Hypothalamus (tissue), 51 donors: ENCODE data around the gene DIO1.
"Not testable (repeated sequence)": the region's sequence is repeated elsewhere in the genome, so short reads cannot be mapped to it uniquely, and the experiment has no call there.

ENCODE experiments used
- DNase-seq, 51 donors: peaks; one replicate each; lab custom pipeline; 2025; lab: John Stamatoyannopoulos, UW

The DIO1 gene

GRCh38 chr1:53893999-53894636 is at the start of gene DIO1:
TSS of gene DIO1 (plus strand) at chr1:53894187. CDS start at chr1:53894211, 24 bp downstream.
- no peak for DNase-seq

DNA sequence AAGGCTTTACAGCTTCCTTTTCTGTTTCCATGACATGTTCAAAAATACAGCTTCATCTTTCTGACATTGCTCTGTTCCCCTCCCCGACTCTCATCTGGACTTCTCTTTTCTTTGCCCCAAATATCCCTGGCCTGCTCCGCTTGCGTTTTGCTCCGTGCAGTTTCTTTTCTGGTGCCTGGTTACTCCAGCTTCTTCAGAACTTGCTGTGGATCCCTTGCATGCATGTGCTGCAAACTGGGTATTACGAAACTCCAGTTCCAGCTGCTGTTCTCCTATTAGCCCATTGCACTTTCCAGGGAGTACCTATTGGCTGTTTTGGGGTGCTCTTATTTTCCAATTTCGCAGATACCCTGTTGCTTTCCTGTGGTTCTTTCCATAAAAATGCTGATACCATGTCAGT is 46.0 kb upstream of the DIO1 start:
- DNase-seq = no peak

- DNase-seq = no peak
These were observed 43.8 kb upstream of the DIO1 start for GRCh38 chr1:53850082-53850673.

DNA sequence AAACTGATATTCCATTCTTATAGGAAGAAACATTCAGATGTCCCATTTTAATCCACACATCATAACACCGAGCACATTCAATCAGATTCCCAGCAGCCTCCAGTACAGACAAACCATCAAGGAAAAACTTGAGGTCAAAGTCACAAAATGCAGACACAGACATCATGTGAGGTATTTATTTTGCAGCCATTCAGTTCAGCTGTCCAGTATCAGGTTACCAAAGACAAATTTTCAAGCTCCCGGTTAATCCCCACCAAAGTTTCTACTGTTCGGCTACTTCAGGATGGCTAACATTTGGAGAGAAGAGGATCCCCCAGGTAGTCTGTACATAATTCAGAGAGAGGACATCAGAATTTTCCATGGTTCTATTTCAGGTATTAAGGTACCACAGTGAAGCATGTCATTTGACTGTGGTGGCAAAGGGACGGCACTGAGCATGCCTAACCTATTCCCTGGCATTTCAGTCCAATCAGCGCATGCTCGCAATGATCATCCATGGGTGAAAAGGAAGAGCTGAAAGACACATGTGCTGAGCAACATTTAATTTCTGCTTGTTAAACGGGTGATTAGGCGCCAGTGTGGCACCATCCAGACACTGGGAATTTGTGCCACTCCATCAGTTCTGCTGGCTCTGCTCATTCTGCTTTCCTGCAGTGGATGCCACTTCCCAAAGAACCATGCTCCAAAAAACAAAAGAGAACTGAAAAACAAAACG is 42.3 kb upstream of the DIO1 start:
- DNase-seq = no peak

GRCh38 chr1:53860967-53861411 is 33.0 kb upstream of the DIO1 start:
- peak in 15 of 51 donors; percentile 2 to 42 (median 18) for DNase-seq

DNA sequence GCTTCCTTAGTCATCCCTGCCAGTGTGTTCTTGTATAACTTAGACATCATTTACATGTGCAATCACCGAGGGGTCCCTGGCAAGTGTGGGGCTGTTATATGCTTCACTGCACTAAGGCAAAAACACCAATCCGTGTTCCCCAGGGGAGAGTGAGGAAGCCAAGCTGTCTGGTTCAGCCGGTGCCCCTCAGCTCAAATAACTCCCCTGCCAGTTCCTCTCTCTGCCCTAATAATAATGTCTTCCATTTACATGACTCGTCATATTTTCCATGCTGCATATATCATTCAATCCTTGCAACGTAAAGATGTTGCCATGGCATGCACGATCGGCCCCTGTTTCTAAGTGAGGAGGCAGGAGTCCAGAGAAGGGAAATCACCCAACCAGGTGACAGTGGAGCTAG is 31.5 kb upstream of the DIO1 start:
- no peak for DNase-seq

GRCh38 chr1:53868565-53868964 is 25.4 kb upstream of the DIO1 start:
- DNase-seq = no peak

DNA sequence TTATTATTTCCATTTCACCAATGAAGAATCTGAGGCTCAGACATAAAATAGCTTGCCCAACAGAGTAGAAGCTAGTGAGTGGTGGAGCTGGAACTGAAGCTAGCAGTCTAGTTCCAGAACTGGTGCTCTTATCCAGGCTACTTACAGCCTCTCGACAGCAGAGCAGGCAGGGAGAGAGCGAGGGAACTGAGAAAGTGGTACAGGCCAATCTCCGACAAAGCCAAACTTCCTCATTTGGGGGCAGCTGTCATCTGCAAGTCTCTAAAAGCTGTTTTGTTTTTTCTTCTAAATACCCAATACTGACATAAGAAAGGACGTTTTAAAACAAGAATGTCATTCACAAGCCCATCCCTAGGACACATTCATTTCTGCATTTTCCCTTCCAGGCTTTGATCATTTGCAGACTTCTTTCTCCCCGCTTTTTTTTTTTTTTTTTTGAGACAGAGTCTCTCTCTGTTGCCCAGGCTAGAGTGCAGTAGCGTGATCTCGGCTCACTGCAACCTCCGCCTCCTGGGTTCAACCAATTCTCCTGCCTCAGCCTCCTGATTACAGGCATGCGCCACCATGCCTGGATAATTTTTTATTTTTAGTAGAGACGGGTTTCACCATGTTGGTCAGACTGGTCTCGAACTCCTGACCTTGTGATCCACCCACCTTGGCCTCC is 24.4 kb upstream of the DIO1 start:
- DNase-seq = peak in 11 of 51 donors; percentile 2 to 11 (median 4)

DNA sequence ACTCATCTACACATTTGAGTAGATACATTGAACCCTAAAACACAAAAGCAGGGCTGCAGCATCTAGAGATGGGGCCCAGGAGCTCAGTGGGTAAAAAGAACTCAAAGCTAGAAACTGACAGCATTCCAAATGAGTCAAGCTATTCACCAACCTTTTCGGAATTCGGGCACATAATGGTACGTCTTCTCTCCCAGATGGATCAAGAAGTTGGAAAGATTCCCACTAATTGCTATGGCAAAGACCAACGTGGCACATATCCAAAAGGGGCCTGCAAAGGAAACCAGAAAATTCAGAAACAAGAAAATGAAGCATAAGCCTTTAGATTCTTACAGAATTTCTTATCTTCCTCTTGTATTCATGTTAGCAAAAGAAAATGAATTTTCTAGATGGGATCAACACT is 22.8 kb upstream of the DIO1 start:
- DNase-seq = no peak

- no peak for DNase-seq
These were observed 22.1 kb upstream of the DIO1 start for GRCh38 chr1:53871773-53872484.

DNA sequence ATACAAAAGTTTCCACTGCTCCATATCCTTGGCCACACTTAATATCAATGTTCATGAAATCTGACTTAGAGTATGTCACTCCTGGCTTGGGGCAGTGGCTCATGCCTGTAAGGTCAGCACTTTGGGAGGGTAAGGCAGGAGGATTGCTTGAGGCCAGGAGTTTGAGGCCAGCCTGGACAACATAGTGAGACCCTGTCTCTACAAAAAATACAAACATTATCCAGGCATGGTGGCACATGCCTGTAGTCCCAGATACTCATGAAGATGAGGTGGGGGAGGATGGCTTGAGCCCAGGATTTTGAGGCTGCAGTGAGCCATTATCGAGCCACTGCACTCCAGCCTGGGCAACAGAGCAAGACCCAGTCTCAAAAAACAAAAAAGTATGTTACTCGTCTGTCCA is 18.8 kb upstream of the DIO1 start:
- not testable (repeated sequence) for DNase-seq

DNA sequence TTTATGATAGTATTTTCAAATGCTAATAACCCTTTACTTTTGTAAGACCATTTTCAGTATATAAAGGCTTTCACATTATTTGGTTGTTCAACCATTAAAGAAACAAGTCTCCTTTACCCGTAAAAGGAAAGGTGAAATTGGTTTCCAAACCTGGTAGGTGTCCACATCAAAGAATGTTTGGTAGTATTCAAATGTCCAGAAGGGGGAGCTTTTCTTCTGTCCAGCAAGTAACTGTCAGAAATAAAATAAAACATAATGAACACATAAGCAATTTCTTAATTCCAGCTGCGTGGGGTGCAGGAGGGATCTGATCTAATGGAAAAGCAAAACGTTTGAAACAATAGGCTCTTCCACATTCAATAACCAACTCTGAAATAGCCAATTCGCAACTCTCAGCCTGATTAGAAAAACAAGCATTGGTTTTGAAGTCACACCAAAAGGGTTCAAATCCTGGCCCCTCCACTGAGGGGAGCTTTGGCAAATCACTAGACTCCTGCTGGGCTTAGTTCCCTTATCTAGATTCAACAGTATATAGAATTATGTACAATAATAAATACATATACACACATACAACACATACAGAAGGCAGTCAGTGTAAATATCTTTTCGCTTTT is 15.4 kb upstream of the DIO1 start:
- DNase-seq = no peak

- not testable (repeated sequence) for DNase-seq
These were observed 12.1 kb upstream of the DIO1 start for GRCh38 chr1:53881853-53882252.

- not testable (repeated sequence) for DNase-seq
These were observed 10.4 kb upstream of the DIO1 start for GRCh38 chr1:53883600-53883999.

DNA sequence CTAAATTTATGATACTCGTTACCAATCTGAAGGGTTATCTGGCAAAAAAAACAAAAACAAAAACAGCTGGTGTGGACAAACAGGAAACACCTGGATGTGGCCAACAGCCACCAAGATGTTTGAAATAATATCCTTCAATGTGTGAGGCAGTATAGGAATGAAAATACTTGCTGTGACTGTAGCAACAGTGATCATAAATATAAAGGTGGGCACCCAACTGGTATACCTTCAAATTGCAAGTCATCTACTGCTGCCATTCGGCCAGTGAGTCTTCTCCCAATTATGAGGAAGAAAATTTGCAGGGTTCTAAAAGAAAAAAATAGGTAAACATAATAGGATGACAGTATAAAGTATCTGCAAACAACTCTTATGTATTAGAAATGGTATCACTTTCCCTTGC is 5.3 kb upstream of the DIO1 start:
- DNase-seq = no peak

DNA sequence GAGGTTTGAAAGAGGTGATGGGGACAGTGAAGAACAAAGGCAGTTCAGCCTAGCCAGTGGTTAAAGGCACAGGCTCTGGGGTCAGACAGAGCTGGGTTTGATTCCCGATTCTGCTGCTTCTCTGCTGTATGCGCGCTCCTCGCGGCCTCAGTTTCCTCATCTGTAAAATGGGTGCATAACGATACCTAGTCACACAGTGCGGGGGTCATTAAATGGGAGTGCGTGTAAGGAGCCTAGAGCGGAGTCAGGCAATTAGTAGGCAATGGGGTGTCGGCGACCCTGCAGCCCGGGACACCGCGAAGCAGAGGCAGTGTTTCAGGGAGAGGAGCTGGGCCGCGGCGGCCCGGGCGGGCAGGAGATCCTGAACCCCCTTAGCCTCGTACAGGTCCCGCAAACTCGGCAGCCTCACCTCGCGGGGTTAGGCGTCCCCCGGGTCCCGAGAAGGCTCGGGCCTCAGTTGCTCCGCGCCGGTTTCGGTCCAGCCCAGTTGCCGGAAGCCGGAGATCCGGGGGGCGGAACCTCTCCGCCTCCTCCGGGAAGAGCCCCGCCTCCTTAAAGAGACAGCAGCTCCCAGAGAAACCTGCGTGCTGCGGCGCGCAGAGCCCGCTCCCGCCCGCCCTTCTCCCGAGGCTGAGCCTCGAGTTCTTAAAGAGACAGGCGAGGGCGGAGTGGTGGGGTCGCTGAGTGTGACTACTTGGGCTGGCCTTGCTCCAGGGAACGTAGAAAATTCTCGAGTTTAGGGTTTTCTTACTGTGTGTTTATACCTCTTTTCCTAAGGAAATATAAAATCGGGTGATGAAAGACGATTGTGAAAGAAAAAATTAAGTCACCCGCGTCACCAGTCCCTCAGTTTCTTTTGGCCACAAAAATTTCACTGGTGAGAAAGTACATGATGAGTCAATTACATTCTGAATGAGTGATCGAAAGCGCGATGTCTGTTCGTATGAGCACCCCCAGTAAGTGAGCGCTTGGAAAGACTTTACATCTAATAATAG is 4.4 kb upstream of the DIO1 start, which contains the start of gene YIPF1:
TSS of gene YIPF1 (minus strand) at position 494 of the 995 bp plus-strand sequence. CDS start 860 bp downstream, outside the sequence.
- peak in 50 of 51 donors; percentile 23 to 96 (median 87) for DNase-seq

DNA sequence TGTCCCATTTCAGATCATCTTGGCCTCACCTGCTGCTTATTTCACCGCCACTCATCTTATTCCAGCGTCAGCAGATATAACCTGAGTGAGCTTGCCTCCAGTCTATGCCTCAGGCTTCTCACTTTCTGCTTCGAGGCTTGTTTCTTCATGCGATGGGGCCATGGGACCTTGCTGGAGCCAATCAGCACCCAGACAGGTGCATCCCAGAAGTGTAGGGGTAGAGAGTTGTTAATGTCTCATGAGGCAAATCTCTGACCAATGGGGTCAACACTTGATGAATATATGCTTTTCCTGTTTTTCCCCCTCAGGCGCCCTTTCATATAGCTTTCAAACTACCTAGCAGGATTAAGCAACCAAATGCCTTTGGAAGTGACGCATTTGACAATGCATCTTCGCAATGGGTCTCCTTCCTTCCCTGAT is 3.5 kb upstream of the DIO1 start:
- DNase-seq = peak in 1 of 51 donors; percentile 6

DNA sequence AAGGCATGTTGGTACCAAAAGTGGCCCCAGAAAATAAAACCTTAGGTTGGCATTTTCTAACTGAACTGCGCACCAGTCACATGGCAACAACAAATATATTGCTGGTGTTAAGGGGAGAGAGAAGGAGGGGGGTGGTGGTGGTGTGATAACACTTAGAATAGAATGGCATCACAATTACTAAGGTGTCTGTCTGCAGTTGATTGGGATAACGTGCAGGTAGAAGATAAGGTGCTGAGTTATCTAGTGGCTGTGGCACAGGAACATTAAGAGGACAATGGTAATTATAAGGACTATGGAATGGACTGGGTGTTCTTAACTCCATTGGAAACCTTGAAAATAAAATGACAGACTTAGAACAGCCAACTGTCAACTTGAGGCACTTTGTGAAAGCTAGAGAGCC is 3.0 kb upstream of the DIO1 start:
- no peak for DNase-seq

DNA sequence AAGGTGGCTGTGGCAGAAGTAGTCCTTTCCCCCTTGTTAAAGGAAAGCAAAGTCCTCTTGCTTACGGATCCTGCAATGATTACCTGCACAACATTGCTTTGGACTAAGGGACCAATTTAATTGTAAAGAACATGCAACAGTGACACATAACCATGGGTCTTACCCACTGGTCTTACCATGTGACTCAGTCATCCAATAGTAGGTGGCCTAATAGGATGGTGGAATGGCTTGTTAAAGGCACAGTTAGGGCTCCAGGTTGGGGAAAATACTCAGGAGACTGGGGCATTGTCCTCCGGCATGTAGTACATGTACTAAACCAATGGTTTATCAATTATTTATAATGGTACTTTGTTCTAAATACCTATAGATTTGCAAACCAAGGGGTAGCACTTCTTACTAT is 2.3 kb upstream of the DIO1 start:
- no peak for DNase-seq
